Panc1 (cell line): ENCODE data around the gene PFAS. TPM values are rescaled to one million over a fixed set of nuclear protein-coding genes. Genes with fewer than 3 reads are reported as not detected.

Experiments used
- ATAC-seq: fragments of 200-7000 bp; cut with Tn5 transposase; 2 replicates; pipeline ENCODE4 v1.9.1; 2020; ENCODE audit warnings: mild to moderate bottlenecking, moderate library complexity
- BruUV-seq: library from RNA; stranded (reverse); fragments of 400-500 nt; replicated peaks from 2 replicates; lab custom pipeline; 2021; lab: Mats Ljungman, UMichigan
- CTCF ChIA-PET: fragments of 300-600 bp; sonication (Branson Sonifier 250); formaldehyde crosslinking; loops from one replicate; lab custom pipeline; 2022; ENCODE audit warnings: antibody characterized with exemption; lab: Charles Lee
- POLR2A ChIA-PET: fragments of 300-600 bp; sonication (Branson Sonifier 250); formaldehyde crosslinking; loops from one replicate; lab custom pipeline; 2022; ENCODE audit warnings: antibody characterized with exemption; lab: Charles Lee
- DNase-seq: peaks from one replicate; pipeline ENCODE4 v3.0.0-alpha.2; 2010; ENCODE audit warnings: low read depth, low spot score
- H3K27ac ChIP-seq: 2 replicates; pipeline ENCODE4 v1.5.1; 2011; ENCODE audit warnings: mild to moderate bottlenecking, low read length, inconsistent platforms
- H3K27me3 ChIP-seq: fragments of 200-500 bp; sonication (Bioruptor generic); 2 replicates; pipeline ENCODE4 v1.6.0; 2014; ENCODE audit warnings: low read length, inconsistent platforms; ENCODE audit not compliant: control insufficient read depth, insufficient read depth
- H3K36me3 ChIP-seq: fragments of 200-500 bp; sonication (Bioruptor generic); 2 replicates; pipeline ENCODE4 v1.5.1; 2014; ENCODE audit warnings: inconsistent platforms, mild to moderate bottlenecking, low read length, moderate library complexity; ENCODE audit not compliant: control insufficient read depth, insufficient read depth
- H3K4me1 ChIP-seq: 2 replicates; pipeline ENCODE4 v1.5.1; 2011; ENCODE audit warnings: inconsistent platforms, mild to moderate bottlenecking, low read length, moderate library complexity; ENCODE audit not compliant: control insufficient read depth, insufficient read depth
- H3K4me3 ChIP-seq, 2 experiments: 2 replicates each; pipeline ENCODE4 v1.5.1; 2011 to 2012; ENCODE audit warnings: low read depth in 2 of 2, low read length in 2 of 2, mild to moderate bottlenecking in 2 of 2, inconsistent platforms in 1 of 2, moderate library complexity in 1 of 2
- H3K9me3 ChIP-seq: fragments of 200-500 bp; sonication (Bioruptor generic); 2 replicates; pipeline ENCODE4 v1.5.1; 2014; ENCODE audit warnings: low read depth, mild to moderate bottlenecking, inconsistent platforms, low read length, moderate library complexity; ENCODE audit not compliant: control insufficient read depth, insufficient read depth
- CTCF ChIP-seq: fragments of 450-650 bp; IDR thresholded peaks from 2 replicates; pipeline ENCODE4 v1.5.1; 2017; ENCODE audit warnings: mild to moderate bottlenecking
- POLR2AphosphoS5 ChIP-seq: IDR thresholded peaks from 2 replicates; pipeline ENCODE4 v1.6.1; 2012; ENCODE audit warnings: mild to moderate bottlenecking, low read depth, low read length, moderate library complexity
- REST ChIP-seq, 2 experiments: IDR thresholded peaks; 2 replicates each; pipeline ENCODE4 v1.6.1; 2011 to 2012; ENCODE audit warnings: low read depth in 2 of 2, control low read depth in 1 of 2, low read length in 1 of 2, mild to moderate bottlenecking in 1 of 2, moderate library complexity in 1 of 2; ENCODE audit not compliant: insufficient read depth in 1 of 2
- SIN3A ChIP-seq: IDR thresholded peaks from 2 replicates; pipeline ENCODE4 v1.6.1; 2012; ENCODE audit warnings: low read depth, mild to moderate bottlenecking, low read length, moderate library complexity, borderline replicate concordance; ENCODE audit not compliant: insufficient read depth
- TCF7L2 ChIP-seq: IDR thresholded peaks from 2 replicates; pipeline ENCODE4 v1.6.1; 2011; ENCODE audit warnings: mild to moderate bottlenecking, low read depth, low read length, inconsistent platforms
- in situ Hi-C: cut with HindIII; loops from 2 replicates; pipeline ENCODE4 v1.10.0; 2016; ENCODE audit warnings: low sequenced_read_pairs, low pct_unique_long_range_greater_than_20kb
- intact Hi-C: fragments of 100-400 bp; cut with micrococcal nuclease; formaldehyde crosslinking; loops from one replicate; pipeline ENCODE4 v1.10.0; 2022; ENCODE audit not compliant: unreplicated experiment
- total RNA-seq: library from RNA; stranded (reverse); gene quantifications from one replicate; pipeline ENCODE4 v1.2.1, GENCODE V29; 2021; ENCODE audit not compliant: unreplicated experiment

Gene PFAS
- total RNA-seq, 1 experiment from 2014 or later: 73.0 TPM

GRCh38 chr17:8264320-8264719 lies 15.2 kb downstream of the PFAS start:
- in situ Hi-C loops: no loop called here
- DNase-seq (no peak), ATAC-seq (no peak)
- ChIA-PET POLR2A (no interaction called here), CTCF (no interaction called here)
- TF ChIP-seq REST (IDR thresholded peaks at IDR 0.05; ENCODE audit: insufficient read depth in 1 of 2, low read depth in 2 of 2, low read length in 1 of 2): no peak
- BruUV-seq: no TSS peak
- Histone ChIP-seq H3K4me1 (no peaks in the 10 kb centered on the region), H3K36me3 (peaks cover 6% of the 10 kb centered on the region), H3K4me3 (no peak overlapping the region), H3K9me3 (no peaks in the 10 kb centered on the region), H3K27me3 (no peaks in the 10 kb centered on the region), H3K27ac (no peak overlapping the region)
- intact Hi-C loops: no loop called here

DNA sequence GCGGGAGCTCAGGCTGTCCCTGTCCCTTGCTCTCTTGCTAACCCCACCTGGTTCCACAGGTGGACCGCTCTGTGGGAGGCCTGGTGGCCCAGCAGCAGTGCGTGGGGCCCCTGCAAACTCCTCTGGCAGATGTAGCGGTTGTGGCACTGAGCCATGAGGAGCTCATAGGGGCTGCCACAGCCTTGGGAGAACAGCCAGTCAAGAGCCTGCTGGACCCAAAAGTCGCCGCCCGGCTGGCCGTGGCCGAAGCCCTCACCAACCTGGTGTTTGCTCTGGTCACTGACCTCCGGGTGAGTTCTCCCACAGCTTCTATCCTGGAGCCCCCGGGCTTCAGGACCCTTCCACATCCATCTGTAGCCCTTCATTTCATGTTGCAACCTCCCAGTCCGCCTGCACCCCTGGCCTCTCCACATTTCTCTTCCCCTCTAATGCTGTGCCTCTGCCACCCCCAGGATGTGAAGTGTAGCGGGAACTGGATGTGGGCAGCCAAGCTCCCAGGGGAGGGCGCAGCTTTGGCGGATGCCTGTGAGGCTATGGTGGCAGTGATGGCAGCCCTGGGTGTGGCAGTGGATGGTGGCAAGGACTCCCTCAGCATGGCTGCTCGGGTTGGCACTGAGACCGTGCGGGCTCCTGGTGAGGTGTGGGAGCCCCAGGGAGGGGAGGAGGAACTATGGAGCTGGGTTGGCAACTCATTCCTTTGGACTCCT lies 15.9 kb downstream of the PFAS start:
- H3K36me3 ChIP-seq: peaks cover 6% of the 10 kb centered on the region
- CTCF ChIA-PET: no interaction called here
- H3K27me3 ChIP-seq: no peaks in the 10 kb centered on the region
- POLR2A ChIA-PET: no interaction called here
- no peak for TF ChIP-seq REST (IDR thresholded peaks at IDR 0.05; ENCODE audit: insufficient read depth in 1 of 2, low read depth in 2 of 2, low read length in 1 of 2)
- no peak for TF ChIP-seq TCF7L2
- no peak for TF ChIP-seq SIN3A
- TF ChIP-seq CTCF: no peak
- no peak for TF ChIP-seq POLR2AphosphoS5
- no peak for DNase-seq
- BruUV-seq: no TSS peak
- H3K4me1 ChIP-seq: no peaks in the 10 kb centered on the region
- intact Hi-C loops: no loop called here
- no peaks in the 10 kb centered on the region for H3K9me3 ChIP-seq
- no peak overlapping the region for H3K4me3 ChIP-seq
- ATAC-seq: no peak
- in situ Hi-C loops: no loop called here
- no peak overlapping the region for H3K27ac ChIP-seq
